PC-3 (cell line): Measurements from ENCODE around the gene RGS3.

Source experiments
- EZH2phosphoT487 ChIP-seq: fragments of 300-600 bp; sonication (generic); IDR thresholded peaks from 2 replicates; pipeline ENCODE4 v1.6.1; 2018; ENCODE audit warnings: mild to moderate bottlenecking, antibody characterized with exemption, low read length, borderline replicate concordance
- TF ChIP-seq, protein P1 (sequence below): fragments of 300-600 bp; sonication (generic); conservative IDR thresholded peaks from 2 replicates; pipeline ENCODE4 v1.5.1; 2017; ENCODE audit warnings: antibody characterized with exemption, low read depth, mild to moderate bottlenecking, low read length

- TF ChIP-seq, protein P1, sequence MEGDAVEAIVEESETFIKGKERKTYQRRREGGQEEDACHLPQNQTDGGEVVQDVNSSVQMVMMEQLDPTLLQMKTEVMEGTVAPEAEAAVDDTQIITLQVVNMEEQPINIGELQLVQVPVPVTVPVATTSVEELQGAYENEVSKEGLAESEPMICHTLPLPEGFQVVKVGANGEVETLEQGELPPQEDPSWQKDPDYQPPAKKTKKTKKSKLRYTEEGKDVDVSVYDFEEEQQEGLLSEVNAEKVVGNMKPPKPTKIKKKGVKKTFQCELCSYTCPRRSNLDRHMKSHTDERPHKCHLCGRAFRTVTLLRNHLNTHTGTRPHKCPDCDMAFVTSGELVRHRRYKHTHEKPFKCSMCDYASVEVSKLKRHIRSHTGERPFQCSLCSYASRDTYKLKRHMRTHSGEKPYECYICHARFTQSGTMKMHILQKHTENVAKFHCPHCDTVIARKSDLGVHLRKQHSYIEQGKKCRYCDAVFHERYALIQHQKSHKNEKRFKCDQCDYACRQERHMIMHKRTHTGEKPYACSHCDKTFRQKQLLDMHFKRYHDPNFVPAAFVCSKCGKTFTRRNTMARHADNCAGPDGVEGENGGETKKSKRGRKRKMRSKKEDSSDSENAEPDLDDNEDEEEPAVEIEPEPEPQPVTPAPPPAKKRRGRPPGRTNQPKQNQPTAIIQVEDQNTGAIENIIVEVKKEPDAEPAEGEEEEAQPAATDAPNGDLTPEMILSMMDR: no peak
- TF ChIP-seq EZH2phosphoT487: no peak
These were observed 180.8 kb downstream of the RGS3 start for GRCh38 chr9:113644321-113644720.
